GM21447 (cell line): ENCODE data around the gene CRACR2A.

Experiments used
- ATAC-seq: cut with Tn5 transposase; IDR thresholded peaks from one replicate; pipeline ENCODE4 v1.9.1; 2021; ENCODE audit not compliant: unreplicated experiment

The CRACR2A gene

DNA sequence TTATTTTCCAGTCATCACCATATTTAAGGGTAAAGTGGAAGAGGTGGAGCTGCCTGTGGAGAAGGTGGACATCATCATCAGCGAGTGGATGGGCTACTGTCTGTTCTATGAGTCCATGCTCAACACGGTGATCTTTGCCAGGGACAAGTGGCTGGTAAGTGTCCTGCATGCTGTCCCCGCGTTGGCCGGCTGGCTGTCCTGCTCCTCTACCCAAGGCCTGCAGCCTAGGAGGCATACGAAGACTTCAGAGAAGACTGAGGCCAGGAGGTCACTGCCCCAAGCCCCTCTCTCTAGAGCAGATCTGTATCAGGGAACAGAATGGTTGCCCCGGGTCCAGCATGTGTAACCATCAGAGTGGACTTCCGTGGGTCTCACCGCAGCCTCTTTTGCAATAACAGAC lies 184.2 kb downstream of the CRACR2A start:
- ATAC-seq: no peak

DNA sequence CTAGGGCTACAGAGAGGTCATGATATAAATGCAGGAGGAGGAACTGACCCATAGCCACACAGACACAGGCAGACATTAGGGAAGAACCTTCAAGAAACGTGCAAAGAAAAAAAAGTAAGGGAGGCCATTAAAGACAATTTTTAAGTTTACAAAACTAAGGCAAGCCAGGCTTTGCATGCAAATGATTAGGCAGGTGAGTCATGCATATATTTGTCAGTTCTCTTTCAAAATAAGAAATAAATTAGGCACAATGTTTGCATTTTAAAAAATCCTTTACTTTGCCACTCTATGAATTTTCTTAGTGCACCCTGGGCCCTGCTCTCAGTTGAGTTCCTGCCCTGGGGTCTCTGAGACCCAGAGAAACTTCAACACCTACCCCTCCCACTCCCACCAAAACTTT lies 186.9 kb downstream of the CRACR2A start:
- ATAC-seq: no peak
